Measurements from ENCODE around the gene SEC22B. TPM values are rescaled to one million over a fixed set of nuclear protein-coding genes. Genes with fewer than 3 reads are reported as not detected.
"Not testable (repeated sequence)": the region's sequence is repeated elsewhere in the genome, so short reads cannot be mapped to it uniquely, and the experiment has no call there.

The SEC22B gene
- total RNA-seq (2014; rRNA removed; shearing (Covaris generic); ENCODE audit: low replicate concordance), result 9.9 and 14.8 TPM in 2 replicates

DNA sequence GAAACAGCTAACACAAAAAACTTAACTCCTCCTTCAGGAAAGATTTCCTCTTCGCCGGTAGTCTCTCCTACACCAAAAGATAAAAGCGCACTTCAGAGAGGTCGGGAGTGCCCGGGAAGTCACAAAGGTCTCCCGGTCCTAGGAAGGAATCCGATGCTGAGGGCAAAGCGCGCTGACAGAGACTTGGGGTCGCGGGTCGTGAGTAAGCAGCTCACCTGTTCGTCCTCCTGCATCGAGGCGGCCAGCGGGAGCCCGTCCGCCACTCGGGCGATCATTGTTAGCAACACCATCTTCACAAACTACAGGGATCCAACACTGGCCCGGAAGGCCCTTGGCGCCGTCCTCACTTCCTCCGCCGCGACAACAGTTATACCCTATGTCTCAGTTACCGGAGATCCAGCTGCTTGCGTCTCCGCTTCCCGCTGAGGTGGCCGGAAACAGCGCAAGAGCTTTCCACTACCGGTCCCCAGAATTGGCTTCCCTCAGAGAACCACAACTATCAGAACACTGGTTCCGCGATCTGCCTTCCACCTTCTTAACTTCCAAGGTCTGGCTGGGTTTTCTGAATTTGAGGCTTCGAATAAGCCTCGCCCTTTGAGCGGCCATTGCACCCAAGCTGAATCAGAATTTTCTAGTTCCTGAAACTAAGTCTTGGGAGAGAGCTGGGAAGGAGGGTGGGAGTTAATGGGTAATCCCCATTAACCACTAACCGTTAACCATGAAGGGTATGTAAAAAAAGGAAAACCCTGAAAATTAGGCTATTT lies at the start of gene SEC22B:
SEC22B (minus strand) TSS at position 429 of the 764 bp plus-strand sequence; CDS start at position 290, 139 bp downstream.
- H3K4me3 ChIP-seq, result peak within 1 kb of the TSS; percentile 93
- no peaks in the 10 kb centered on the region for H3K27me3 ChIP-seq
- H3K36me3 ChIP-seq, result peaks cover 5% of the 10 kb centered on the region; the same call in 1 of the 2 replicates

GRCh38 chr1:120217933-120218332 lies 41.6 kb upstream of the SEC22B start:
- not testable (repeated sequence) for H3K9me3 ChIP-seq, H3K27me3 ChIP-seq, DNase-seq, H3K36me3 ChIP-seq, H3K4me3 ChIP-seq

More for the DNA sequence above, at the start of gene SEC22B:
- H3K9me3 ChIP-seq, result no peaks in the 10 kb centered on the region
- DNase-seq, result peak; percentile 93

DNA sequence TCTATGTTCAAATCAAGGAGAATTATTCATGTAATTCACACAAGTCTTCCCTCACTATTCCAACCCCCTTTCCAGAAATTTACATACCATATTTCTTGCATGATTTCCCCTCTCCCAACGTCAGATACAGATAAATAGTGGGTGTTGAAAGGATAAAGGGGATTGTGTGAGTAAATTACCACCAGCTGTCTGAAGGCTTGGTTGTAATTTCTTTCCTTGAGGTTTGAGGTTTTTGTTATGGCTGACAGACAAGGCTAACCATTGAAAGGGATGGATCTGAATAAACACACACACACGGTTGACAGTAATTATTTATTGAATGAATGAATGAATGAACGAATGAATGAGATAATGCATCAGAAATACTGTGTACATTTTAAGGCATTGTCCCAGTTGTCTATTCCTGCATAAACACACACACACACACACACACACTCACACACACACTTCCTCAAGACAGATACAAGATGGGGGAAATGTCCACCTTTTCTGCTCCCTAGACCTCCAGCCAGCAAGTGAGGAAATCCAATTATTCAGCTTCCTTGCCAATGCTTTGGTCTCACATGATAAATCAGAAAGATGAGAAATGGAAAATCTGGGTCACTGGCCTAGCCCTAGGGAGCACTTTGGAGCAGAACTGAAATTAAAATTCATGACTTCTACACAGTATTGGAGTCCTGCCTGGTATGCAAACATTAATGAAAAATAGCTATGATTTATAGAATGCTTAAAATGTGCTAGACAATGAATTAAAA lies 41.0 kb upstream of the SEC22B start:
- not testable (repeated sequence) for H3K4me3 ChIP-seq, DNase-seq, H3K36me3 ChIP-seq, H3K27me3 ChIP-seq, H3K9me3 ChIP-seq

- not testable (repeated sequence) for H3K27me3 ChIP-seq, DNase-seq, H3K36me3 ChIP-seq, H3K9me3 ChIP-seq, H3K4me3 ChIP-seq
Observed at GRCh38 chr1:120213606-120214005, 37.3 kb upstream of the SEC22B start.

GRCh38 chr1:120210754-120211153 lies 34.4 kb upstream of the SEC22B start:
- not testable (repeated sequence) for H3K36me3 ChIP-seq, H3K4me3 ChIP-seq, DNase-seq, H3K9me3 ChIP-seq, H3K27me3 ChIP-seq

DNA sequence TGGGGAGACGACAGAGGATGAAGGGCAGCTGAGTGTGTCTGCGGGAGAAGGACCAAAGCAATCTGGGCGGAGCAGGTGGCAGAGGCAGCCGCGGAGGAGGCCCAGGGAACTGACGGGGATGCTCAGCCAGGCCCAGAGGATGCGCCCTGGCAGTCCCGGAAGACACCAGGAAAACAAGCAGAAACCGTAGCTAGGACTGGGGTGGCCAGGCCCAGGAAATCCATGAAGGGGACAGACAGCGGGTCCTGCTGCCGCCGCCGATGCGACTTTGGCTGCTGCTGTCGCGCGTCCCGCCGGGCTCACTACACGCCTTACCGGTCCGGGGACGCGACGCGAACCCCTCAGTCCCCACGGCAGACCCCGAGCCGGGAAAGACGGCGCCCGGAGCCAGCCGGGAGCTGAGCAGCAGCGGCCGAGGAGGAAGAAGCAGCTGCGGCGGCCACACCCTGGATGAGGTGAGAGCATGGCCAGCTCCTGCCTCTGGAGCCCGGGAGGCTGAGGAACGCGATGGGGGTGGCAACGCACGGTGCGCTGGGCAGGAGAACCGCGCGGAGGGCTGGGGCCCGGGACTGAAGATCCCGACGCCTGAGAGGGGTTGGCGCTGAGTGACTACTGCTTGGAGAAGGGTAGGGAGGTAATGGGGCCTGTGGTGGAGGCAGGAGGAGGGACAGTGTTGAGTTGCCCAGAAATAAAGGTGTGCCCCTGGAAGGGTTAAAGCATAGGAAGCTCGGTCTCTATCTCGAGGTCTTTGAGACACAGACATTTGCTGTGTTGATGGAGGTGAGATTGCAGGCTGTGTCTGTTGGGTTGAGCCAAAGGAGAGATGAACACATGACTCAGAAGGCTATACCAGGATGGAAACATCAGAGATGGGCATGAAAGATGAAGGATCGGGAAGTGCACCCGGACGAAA lies 20.8 kb upstream of the SEC22B start:
- H3K9me3 ChIP-seq, H3K36me3 ChIP-seq, H3K27me3 ChIP-seq: not testable (repeated sequence)
- DNase-seq, result peak; percentile 6
- peak overlapping the region; percentile 26; the same call in 1 of the 2 replicates for H3K4me3 ChIP-seq

DNA sequence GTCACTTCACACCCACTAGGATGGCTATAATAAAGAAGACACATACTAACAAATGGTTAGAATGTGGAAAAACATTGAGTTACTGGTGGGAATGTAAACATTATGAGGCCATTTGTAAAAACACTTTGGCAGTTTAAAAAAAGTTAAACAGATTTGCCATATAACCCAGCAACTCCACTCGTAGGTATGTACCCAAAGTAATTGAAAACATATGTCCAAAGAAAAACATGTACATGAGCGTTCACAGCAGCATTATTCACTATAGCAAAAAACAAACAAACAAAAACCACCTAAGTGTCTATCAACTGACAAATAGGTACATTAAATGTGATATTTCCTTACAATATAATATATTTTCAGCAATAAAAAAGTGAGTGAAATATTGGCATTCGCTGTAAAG lies 12.3 kb upstream of the SEC22B start:
- not testable (repeated sequence) for H3K4me3 ChIP-seq, H3K36me3 ChIP-seq, H3K27me3 ChIP-seq, H3K9me3 ChIP-seq, DNase-seq

DNA sequence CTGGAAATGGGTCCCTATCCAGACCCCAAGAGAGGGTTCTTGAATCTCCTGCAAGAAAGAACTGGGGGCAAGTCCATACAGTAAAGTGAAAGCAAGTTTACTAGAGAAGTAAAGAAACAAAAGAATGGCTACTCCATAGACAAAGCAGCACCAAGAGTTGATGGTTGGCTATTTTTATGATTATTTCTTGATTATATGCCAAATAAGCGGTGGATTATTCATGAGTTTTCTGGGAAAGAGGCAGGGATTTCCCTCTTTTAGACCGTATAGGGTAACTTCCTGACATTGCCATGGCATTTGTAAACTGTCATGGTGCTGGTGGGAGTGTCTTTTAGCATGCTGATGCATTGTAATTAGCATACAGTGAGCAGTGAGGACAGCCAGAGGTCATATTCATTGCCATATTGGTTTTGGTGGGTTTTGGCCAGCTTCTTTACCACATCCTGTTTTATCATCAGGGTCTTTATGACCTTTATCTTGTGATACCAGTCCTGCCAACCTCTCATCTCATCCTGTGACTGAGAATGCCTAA lies 5.9 kb upstream of the SEC22B start:
- H3K4me3 ChIP-seq, H3K9me3 ChIP-seq, H3K27me3 ChIP-seq, H3K36me3 ChIP-seq: not testable (repeated sequence)
- DNase-seq, result peak; percentile 10

- peak overlapping the region; percentile 7; the same call in 1 of the 2 replicates for H3K4me3 ChIP-seq
- DNase-seq, result peak; percentile 66
- H3K9me3 ChIP-seq, H3K27me3 ChIP-seq, H3K36me3 ChIP-seq: not testable (repeated sequence)
Observed at GRCh38 chr1:120179811-120180690, 3.7 kb upstream of the SEC22B start.

DNA sequence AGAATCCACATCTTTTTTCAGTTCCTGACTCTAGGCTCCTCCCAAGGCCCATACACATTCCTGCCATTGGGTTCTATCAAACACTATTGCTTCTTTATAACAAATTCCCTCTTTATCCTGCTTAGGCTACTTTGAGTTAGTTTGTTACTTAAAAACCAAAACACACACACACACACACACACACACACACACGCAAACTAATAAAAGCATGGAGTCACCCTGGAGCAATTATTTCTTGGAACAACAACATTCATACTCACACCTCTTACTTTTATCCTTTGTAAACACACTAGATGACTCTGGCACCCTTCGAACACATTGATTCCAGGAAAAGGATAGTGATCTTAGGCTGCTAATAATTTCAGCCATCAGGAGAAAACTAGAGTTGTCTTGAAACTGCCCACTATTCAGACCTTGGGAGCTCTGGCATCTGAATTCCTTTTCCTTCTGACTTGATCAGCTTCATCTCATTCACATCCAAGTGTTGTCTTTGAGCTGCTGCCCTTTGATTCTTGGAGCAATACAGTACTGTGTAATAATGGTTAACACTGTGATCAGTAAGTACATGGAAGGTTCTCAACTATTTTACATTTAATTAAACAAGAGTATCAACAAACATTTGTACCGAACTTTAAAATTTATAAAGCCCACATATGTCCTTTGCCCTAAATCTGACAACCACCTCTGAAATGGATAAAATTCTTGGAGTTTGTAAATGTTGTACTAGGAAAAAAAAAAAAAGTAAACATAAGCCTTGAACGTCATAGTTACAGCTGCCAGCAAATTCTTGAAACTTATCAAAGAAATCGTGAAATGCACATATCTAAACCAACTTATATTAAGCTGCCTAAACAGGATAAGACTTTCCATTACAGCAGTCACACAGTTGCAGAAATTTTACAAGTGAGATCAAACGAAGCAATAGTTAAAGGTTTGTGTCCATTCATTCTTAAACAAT lies 2.8 kb upstream of the SEC22B start:
- H3K9me3 ChIP-seq, result no peaks in the 10 kb centered on the region
- peak overlapping the region; percentile 7 for H3K4me3 ChIP-seq
- peaks cover 5% of the 10 kb centered on the region; the same call in 1 of the 2 replicates for H3K36me3 ChIP-seq
- peak; percentile 38 for DNase-seq
- no peaks in the 10 kb centered on the region for H3K27me3 ChIP-seq

DNA sequence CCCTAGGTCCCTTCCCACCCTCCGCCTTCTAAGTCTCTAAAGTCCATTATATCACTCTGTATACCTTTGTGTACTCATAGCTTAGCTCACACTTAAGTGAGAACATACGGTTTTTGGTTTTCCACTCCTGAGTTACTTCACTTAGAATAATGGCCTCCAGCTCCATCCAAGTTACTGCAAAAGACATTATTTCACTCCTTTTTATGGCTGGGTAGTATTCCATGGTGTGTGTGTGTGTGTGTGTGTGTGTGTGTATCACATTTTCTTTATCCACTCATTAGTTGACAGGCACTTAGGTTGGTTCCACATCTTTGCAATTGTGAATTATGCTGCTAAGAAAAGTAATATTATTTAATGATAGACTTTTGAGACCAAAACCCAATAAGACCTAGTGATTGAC lies 1.7 kb upstream of the SEC22B start:
- DNase-seq, H3K36me3 ChIP-seq, H3K27me3 ChIP-seq, H3K9me3 ChIP-seq, H3K4me3 ChIP-seq: not testable (repeated sequence)

GRCh38 chr1:120175688-120176087 lies 632 bp downstream of the SEC22B start:
- H3K27me3 ChIP-seq, DNase-seq, H3K36me3 ChIP-seq, H3K9me3 ChIP-seq: not testable (repeated sequence)
- H3K4me3 ChIP-seq, result peak overlapping the region; percentile 93

DNA sequence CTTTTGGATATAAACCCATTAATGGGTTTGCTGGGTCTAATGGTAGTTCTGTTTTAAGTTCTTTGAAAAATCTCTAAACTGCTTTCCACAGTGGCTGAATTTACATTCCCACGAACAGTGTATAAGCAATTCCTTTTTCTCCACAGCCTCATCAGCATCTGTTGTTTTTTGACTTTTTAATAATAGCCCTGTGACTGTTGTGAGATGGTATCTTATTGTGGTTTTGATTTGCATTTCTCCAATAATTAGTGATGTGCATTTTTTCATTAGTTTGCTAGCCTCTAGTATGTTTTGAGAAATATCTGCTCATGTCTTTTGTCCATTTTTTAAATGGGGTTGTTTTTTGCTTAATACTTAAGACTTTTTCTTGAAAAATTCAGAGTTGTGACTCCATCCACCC lies 11.6 kb downstream of the SEC22B start:
- H3K36me3 ChIP-seq, H3K27me3 ChIP-seq, H3K4me3 ChIP-seq, H3K9me3 ChIP-seq, DNase-seq: not testable (repeated sequence)

DNA sequence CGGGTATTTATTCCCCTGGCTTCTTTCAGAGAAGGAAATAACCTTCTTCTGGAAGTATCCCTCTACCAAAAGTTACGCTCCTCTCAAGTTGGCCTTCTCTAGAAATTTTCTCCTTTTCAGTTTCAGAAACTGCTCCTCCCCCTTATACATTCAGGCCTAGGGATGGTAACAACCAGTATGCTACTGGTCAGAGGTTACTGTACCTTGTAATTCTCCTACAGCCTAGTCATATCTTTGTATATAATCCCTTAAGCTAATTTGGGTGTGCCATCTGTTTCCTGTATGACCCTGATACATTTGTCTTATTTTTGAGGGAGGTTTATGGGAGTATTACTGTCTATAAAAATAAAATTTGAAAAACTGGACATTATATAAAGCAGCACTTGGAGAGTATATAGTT lies 14.3 kb downstream of the SEC22B start:
- H3K4me3 ChIP-seq, H3K9me3 ChIP-seq, H3K36me3 ChIP-seq, DNase-seq, H3K27me3 ChIP-seq: not testable (repeated sequence)

GRCh38 chr1:120158495-120158894 lies 17.8 kb downstream of the SEC22B start:
- DNase-seq, H3K9me3 ChIP-seq, H3K4me3 ChIP-seq, H3K27me3 ChIP-seq, H3K36me3 ChIP-seq: not testable (repeated sequence)

Data from MG63 (cell line).